Measurements from ENCODE around the gene RPL13. TPM values are rescaled to one million over a fixed set of nuclear protein-coding genes. Genes with fewer than 3 reads are reported as not detected.

RPL13 gene
- total and polyA plus RNA-seq, 9 of the 15 experiments (the other 6 are each of a cell fraction or from before 2014, with no cell fraction given) = 227 to 6,042 (median 1,633) TPM

DNA sequence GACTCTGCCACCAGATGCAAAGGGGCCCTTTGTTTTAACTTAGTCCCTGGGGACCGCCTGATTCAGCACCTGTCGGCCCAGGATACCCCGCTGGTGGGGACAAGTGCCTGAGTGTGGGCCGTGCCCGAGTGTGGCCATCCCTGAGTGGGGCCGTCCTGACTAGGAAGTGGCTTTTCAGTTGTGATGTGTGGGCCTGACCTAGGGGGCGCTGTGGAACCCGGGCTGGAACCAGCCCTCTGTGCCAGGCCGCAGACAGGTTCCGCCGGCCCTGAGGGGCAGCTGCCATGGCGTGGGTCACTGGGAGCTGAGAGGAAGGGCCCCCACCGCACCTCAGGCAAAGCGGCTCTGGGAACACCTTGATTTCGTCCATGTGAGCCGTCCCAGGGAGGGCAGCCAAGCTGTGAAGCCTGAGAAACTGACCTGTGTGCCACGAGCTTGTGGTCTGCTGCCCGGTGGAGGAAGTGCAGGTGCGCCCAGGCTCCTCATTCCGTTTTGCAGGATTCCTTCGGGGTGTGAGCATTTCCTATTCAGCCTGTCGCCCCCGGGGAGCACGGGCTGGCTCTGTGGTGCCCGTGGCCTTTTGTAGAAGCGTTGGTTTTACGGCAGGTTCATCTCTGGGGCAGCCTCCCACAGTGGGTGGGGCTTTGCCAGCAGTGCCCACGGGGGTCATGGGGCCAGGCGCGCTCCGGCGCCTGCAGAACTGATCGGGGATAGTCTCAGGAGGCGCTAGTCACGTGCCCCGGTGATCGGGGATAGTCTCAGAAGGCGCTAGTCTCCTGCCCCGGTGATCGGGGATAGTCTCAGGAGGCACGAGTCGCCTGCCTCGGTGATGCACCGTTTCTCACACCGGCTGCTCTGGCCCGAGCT, 5.3 kb downstream of the RPL13 start (continued):
- TF ChIP-seq, protein P1, sequence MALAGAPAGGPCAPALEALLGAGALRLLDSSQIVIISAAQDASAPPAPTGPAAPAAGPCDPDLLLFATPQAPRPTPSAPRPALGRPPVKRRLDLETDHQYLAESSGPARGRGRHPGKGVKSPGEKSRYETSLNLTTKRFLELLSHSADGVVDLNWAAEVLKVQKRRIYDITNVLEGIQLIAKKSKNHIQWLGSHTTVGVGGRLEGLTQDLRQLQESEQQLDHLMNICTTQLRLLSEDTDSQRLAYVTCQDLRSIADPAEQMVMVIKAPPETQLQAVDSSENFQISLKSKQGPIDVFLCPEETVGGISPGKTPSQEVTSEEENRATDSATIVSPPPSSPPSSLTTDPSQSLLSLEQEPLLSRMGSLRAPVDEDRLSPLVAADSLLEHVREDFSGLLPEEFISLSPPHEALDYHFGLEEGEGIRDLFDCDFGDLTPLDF (CRISPR knock-in tag; IDR thresholded peaks at IDR 0.05) = peak; percentile 72
- TF ChIP-seq MAFF (IDR thresholded peaks at IDR 0.05; ENCODE audit: low read length) (no peak), FOXJ3 (CRISPR knock-in tag; IDR thresholded peaks at IDR 0.05) (no peak), NFIX (CRISPR knock-in tag; IDR thresholded peaks at IDR 0.05; ENCODE audit: low read depth) (no peak), ZNF140 (CRISPR knock-in tag; IDR thresholded peaks at IDR 0.05) (no peak), ZNF583 (CRISPR knock-in tag; IDR thresholded peaks at IDR 0.05) (no peak), RCOR1 (IDR thresholded peaks at IDR 0.05; ENCODE audit: borderline replicate concordance in 1 of 2, low read depth in 2 of 2, low read length in 2 of 2) (no peak), JUN (IDR thresholded peaks at IDR 0.05; ENCODE audit: borderline replicate concordance, low read depth, low read length) (no peak), JUN (CRISPR knock-in tag; IDR thresholded peaks at IDR 0.05; ENCODE audit: borderline replicate concordance) (no peak), SMAD4 (CRISPR knock-in tag; conservative IDR thresholded peaks at IDR 0.05) (no peak), ZNF431 (CRISPR knock-in tag; IDR thresholded peaks at IDR 0.05) (no peak), CREBBP (IDR thresholded peaks at IDR 0.05; ENCODE audit: low read depth, low read length) (no peak)
- TF ChIP-seq, protein P2, sequence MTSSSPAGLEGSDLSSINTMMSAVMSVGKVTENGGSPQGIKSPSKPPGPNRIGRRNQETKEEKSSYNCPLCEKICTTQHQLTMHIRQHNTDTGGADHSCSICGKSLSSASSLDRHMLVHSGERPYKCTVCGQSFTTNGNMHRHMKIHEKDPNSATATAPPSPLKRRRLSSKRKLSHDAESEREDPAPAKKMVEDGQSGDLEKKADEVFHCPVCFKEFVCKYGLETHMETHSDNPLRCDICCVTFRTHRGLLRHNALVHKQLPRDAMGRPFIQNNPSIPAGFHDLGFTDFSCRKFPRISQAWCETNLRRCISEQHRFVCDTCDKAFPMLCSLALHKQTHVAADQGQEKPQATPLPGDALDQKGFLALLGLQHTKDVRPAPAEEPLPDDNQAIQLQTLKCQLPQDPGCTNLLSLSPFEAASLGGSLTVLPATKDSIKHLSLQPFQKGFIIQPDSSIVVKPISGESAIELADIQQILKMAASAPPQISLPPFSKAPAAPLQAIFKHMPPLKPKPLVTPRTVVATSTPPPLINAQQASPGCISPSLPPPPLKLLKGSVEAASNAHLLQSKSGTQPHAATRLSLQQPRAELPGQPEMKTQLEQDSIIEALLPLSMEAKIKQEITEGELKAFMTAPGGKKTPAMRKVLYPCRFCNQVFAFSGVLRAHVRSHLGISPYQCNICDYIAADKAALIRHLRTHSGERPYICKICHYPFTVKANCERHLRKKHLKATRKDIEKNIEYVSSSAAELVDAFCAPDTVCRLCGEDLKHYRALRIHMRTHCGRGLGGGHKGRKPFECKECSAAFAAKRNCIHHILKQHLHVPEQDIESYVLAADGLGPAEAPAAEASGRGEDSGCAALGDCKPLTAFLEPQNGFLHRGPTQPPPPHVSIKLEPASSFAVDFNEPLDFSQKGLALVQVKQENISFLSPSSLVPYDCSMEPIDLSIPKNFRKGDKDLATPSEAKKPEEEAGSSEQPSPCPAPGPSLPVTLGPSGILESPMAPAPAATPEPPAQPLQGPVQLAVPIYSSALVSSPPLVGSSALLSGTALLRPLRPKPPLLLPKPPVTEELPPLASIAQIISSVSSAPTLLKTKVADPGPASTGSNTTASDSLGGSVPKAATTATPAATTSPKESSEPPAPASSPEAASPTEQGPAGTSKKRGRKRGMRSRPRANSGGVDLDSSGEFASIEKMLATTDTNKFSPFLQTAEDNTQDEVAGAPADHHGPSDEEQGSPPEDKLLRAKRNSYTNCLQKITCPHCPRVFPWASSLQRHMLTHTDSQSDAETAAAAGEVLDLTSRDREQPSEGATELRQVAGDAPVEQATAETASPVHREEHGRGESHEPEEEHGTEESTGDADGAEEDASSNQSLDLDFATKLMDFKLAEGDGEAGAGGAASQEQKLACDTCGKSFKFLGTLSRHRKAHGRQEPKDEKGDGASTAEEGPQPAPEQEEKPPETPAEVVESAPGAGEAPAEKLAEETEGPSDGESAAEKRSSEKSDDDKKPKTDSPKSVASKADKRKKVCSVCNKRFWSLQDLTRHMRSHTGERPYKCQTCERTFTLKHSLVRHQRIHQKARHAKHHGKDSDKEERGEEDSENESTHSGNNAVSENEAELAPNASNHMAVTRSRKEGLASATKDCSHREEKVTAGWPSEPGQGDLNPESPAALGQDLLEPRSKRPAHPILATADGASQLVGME (CRISPR knock-in tag; IDR thresholded peaks at IDR 0.05) = no peak
- TF ChIP-seq, protein P3, sequence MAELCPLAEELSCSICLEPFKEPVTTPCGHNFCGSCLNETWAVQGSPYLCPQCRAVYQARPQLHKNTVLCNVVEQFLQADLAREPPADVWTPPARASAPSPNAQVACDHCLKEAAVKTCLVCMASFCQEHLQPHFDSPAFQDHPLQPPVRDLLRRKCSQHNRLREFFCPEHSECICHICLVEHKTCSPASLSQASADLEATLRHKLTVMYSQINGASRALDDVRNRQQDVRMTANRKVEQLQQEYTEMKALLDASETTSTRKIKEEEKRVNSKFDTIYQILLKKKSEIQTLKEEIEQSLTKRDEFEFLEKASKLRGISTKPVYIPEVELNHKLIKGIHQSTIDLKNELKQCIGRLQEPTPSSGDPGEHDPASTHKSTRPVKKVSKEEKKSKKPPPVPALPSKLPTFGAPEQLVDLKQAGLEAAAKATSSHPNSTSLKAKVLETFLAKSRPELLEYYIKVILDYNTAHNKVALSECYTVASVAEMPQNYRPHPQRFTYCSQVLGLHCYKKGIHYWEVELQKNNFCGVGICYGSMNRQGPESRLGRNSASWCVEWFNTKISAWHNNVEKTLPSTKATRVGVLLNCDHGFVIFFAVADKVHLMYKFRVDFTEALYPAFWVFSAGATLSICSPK (IDR thresholded peaks at IDR 0.05; ENCODE audit: borderline replicate concordance) = no peak
- TF ChIP-seq, protein P4, sequence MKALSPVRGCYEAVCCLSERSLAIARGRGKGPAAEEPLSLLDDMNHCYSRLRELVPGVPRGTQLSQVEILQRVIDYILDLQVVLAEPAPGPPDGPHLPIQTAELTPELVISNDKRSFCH (CRISPR knock-in tag; IDR thresholded peaks at IDR 0.05) = no peak
- TF ChIP-seq, protein P4 (tag; IDR thresholded peaks at IDR 0.05) = no peak
